Peyer's patch (tissue), 4 donors: ENCODE results near the gene COX14. TPM values are rescaled to one million over a fixed set of nuclear protein-coding genes. Genes with fewer than 3 reads are reported as not detected.
A peak's percentile ranks its signal among the peaks of the same experiment; 100 is the strongest.

Experiments used
- DNase-seq, 3 donors: peaks; one replicate each; pipeline ENCODE4 v3.0.0-alpha.2; 2017 to 2019
- H3K27ac ChIP-seq, 4 donors: fragments of 200-600 bp; sonication (generic); one replicate each; pipeline ENCODE4 v1.5.1; 2016 to 2019
- H3K27me3 ChIP-seq, 2 donors: fragments of 200-600 bp; sonication (generic); one replicate each; pipeline ENCODE4 v1.5.1; 2019
- H3K36me3 ChIP-seq, 3 donors: fragments of 200-600 bp; sonication (generic); one replicate each; pipeline ENCODE4 v1.5.1; 2016 to 2019
- H3K4me1 ChIP-seq, 4 donors: fragments of 200-600 bp; sonication (generic); one replicate each; pipeline ENCODE4 v1.5.1; 2016 to 2019
- H3K4me3 ChIP-seq, 4 donors: fragments of 200-600 bp; sonication (generic); 1 replicate in 3 of 4; 2 replicates in 1 of 4; pipeline ENCODE4 v1.5.1; 2016 to 2019; ENCODE audit warnings: mild to moderate bottlenecking in 1 of 4
- H3K9me3 ChIP-seq, 4 donors: fragments of 200-600 bp; sonication (generic); one replicate each; pipeline ENCODE4 v1.5.1; 2016 to 2019; ENCODE audit warnings: mild to moderate bottlenecking in 1 of 4
- CTCF ChIP-seq, 6 experiments: fragments of 450-650 bp in 4 of 6; fragments of 200-600 bp in 2 of 6; sonication (generic) in 1 of 6; IDR thresholded peaks; one replicate each; pipeline ENCODE4 v1.5.1; 2017 to 2019; ENCODE audit warnings: antibody characterized with exemption in 6 of 6, mild to moderate bottlenecking in 3 of 6, moderate library complexity in 1 of 6
- POLR2A ChIP-seq, 2 donors: fragments of 450-650 bp; IDR thresholded peaks; one replicate each; pipeline ENCODE4 v1.5.1; 2017; ENCODE audit warnings: antibody characterized with exemption in 2 of 2, mild to moderate bottlenecking in 2 of 2, moderate library complexity in 2 of 2
- total RNA-seq, 4 donors: library from RNA; depleted of rRNA; stranded (reverse); fragments of >200 nt; gene quantifications; one replicate each; pipeline ENCODE4 v1.1.0, GENCODE V29; 2016

COX14 gene
- total RNA-seq, 4 donors from 2014 or later, result 75.3 to 115 (median 86.4) TPM

- Histone ChIP-seq H3K27ac (peak overlapping the region in 3 of 4 donors; percentile 61 to 85 (median 71)), H3K27me3 (no peaks in the 10 kb centered on the region), H3K36me3 (peaks cover 0 to 8% (median 0%) of the 10 kb centered on the region in 3 donors), H3K9me3 (no peaks in the 10 kb centered on the region), H3K4me3 (peak overlapping the region in 3 of 4 donors; percentile 11 to 56 (median 54)), H3K4me1 (peaks cover 4 to 43% (median 6%) of the 10 kb centered on the region in 4 donors)
- TF ChIP-seq POLR2A (IDR thresholded peaks at IDR 0.05) (peak; percentile 33 to 86), CTCF (IDR thresholded peaks at IDR 0.05) (no peak)
- peak in 2 of 3 donors; percentile 74 to 84 for DNase-seq
These were observed 7.3 kb upstream of the COX14 start for GRCh38 chr12:50104417-50105366.

- DNase-seq, result no peak
- TF ChIP-seq POLR2A (IDR thresholded peaks at IDR 0.05) (no peak), CTCF (IDR thresholded peaks at IDR 0.05) (no peak)
- Histone ChIP-seq H3K9me3 (no peaks in the 10 kb centered on the region), H3K4me3 (peak overlapping the region in 2 of 4 donors; percentile 54 to 56), H3K36me3 (no peaks in the 10 kb centered on the region), H3K27me3 (no peaks in the 10 kb centered on the region), H3K4me1 (peaks cover 4 to 56% (median 18%) of the 10 kb centered on the region in 4 donors), H3K27ac (peak overlapping the region in 3 of 4 donors; percentile 59 to 85 (median 71))
These were observed 6.1 kb upstream of the COX14 start for GRCh38 chr12:50105913-50106450.

GRCh38 chr12:50106907-50107306 lies 5.1 kb upstream of the COX14 start:
- DNase-seq, result no peak
- no peaks in the 10 kb centered on the region for H3K27me3 ChIP-seq
- H3K36me3 ChIP-seq, result no peaks in the 10 kb centered on the region
- peaks cover 4 to 61% (median 21%) of the 10 kb centered on the region in 4 donors for H3K4me1 ChIP-seq
- no peak overlapping the region for H3K4me3 ChIP-seq
- H3K27ac ChIP-seq, result peak overlapping the region in 1 of 4 donors; percentile 73
- H3K9me3 ChIP-seq, result no peaks in the 10 kb centered on the region
- TF ChIP-seq POLR2A (IDR thresholded peaks at IDR 0.05) (no peak), CTCF (IDR thresholded peaks at IDR 0.05) (no peak)

GRCh38 chr12:50107416-50108268 lies 4.4 kb upstream of the COX14 start:
- TF ChIP-seq CTCF (IDR thresholded peaks at IDR 0.05) (no peak), POLR2A (IDR thresholded peaks at IDR 0.05) (no peak)
- Histone ChIP-seq H3K27ac (peak overlapping the region in 1 of 4 donors; percentile 73), H3K4me1 (peaks cover 4 to 59% (median 21%) of the 10 kb centered on the region in 4 donors), H3K9me3 (no peaks in the 10 kb centered on the region), H3K4me3 (no peak overlapping the region), H3K27me3 (no peaks in the 10 kb centered on the region), H3K36me3 (no peaks in the 10 kb centered on the region)
- no peak for DNase-seq

- Histone ChIP-seq H3K27me3 (no peaks in the 10 kb centered on the region), H3K36me3 (no peaks in the 10 kb centered on the region), H3K9me3 (no peaks in the 10 kb centered on the region), H3K4me3 (no peak overlapping the region), H3K27ac (peak overlapping the region; percentile 79 to 97 (median 94)), H3K4me1 (peaks cover 0 to 63% (median 28%) of the 10 kb centered on the region in 4 donors)
- no peak for DNase-seq
- TF ChIP-seq POLR2A (IDR thresholded peaks at IDR 0.05), result no peak
- TF ChIP-seq CTCF (IDR thresholded peaks at IDR 0.05), result no peak
These were observed 2.7 kb upstream of the COX14 start for GRCh38 chr12:50109319-50109718.
